DMS153 (cell line): Measurements from ENCODE around the gene ADAMTSL2.

Experiments used
- DNase-seq: peaks from one replicate; lab custom pipeline; 2025; lab: John Stamatoyannopoulos, UW

The ADAMTSL2 gene

GRCh38 chr9:133606708-133607025, 72.2 kb downstream of the ADAMTSL2 start:
- DNase-seq = no peak

- DNase-seq = no peak
Observed at GRCh38 chr9:133607381-133607780, 72.9 kb downstream of the ADAMTSL2 start.

GRCh38 chr9:133607976-133608375, 73.5 kb downstream of the ADAMTSL2 start:
- no peak for DNase-seq

- no peak for DNase-seq
Observed at GRCh38 chr9:133608382-133608781, 73.9 kb downstream of the ADAMTSL2 start.

- DNase-seq = no peak
Observed at GRCh38 chr9:133608889-133609288, 74.4 kb downstream of the ADAMTSL2 start.

- DNase-seq = no peak
Observed at GRCh38 chr9:133609311-133610098, 75.0 kb downstream of the ADAMTSL2 start, which contains the start of gene FAM163B. Gene FAM163B (minus strand): TSS chr9:133609389. CDS start chr9:133580223, 29,166 bp downstream.

- DNase-seq = peak; percentile 89
Observed at GRCh38 chr9:133610845-133611244, 76.3 kb downstream of the ADAMTSL2 start.

- no peak for DNase-seq
Observed at GRCh38 chr9:133612051-133612450, 77.5 kb downstream of the ADAMTSL2 start.

- no peak for DNase-seq
Observed at GRCh38 chr9:133612816-133613215, 78.3 kb downstream of the ADAMTSL2 start.

GRCh38 chr9:133613432-133613831, 78.9 kb downstream of the ADAMTSL2 start:
- DNase-seq = no peak

- DNase-seq = no peak
Observed at GRCh38 chr9:133614056-133614455, 79.6 kb downstream of the ADAMTSL2 start.

GRCh38 chr9:133614678-133615077, 80.2 kb downstream of the ADAMTSL2 start:
- DNase-seq = no peak

GRCh38 chr9:133615186-133615585, 80.7 kb downstream of the ADAMTSL2 start:
- no peak for DNase-seq

GRCh38 chr9:133615606-133616188, 81.2 kb downstream of the ADAMTSL2 start:
- no peak for DNase-seq

- no peak for DNase-seq
Observed at GRCh38 chr9:133616643-133617405, 82.3 kb downstream of the ADAMTSL2 start.

- DNase-seq = no peak
Observed at GRCh38 chr9:133618726-133619125, 84.2 kb downstream of the ADAMTSL2 start.

- DNase-seq = peak; percentile 64
Observed at GRCh38 chr9:133619791-133620190, 85.3 kb downstream of the ADAMTSL2 start.

- peak; percentile 48 for DNase-seq
Observed at GRCh38 chr9:133621725-133622267, 87.3 kb downstream of the ADAMTSL2 start.

GRCh38 chr9:133622555-133622954, 88.1 kb downstream of the ADAMTSL2 start:
- DNase-seq = no peak
